Left lobe of liver (tissue), 2 donors: ENCODE measurements around the gene FMO3. TPM values are rescaled to one million over a fixed set of nuclear protein-coding genes. Genes with fewer than 3 reads are reported as not detected.
A peak's percentile ranks its signal among the peaks of the same experiment; 100 is the strongest.

Experiments
- ATAC-seq: fragments of 200-7000 bp; cut with Tn5 transposase; one replicate; pipeline ENCODE4 v1.9.1; 2020; ENCODE audit warnings: mild to moderate bottlenecking, moderate library complexity
- DNase-seq: peaks from one replicate; pipeline ENCODE4 v3.0.0-alpha.2; 2020; ENCODE audit warnings: low spot score
- total RNA-seq: library from RNA; stranded (reverse); gene quantifications from one replicate; pipeline ENCODE4 v1.2.1, GENCODE V29; 2021
- donor health status: DM: no; HTN: no; CAD: no; lungs with moderate emphysema.
- donor health status: DM: no; HTN: yes; CAD: no.

The FMO3 gene
- total RNA-seq, 1 donor from 2014 or later = 360 TPM

GRCh38 chr1:171155484-171155883, 64.8 kb downstream of the FMO3 start:
- DNase-seq = no peak
- ATAC-seq = no peak

GRCh38 chr1:171158096-171158495, 67.4 kb downstream of the FMO3 start:
- ATAC-seq = no peak
- DNase-seq = no peak

- DNase-seq (no peak), ATAC-seq (no peak)
Measured at GRCh38 chr1:171158551-171158950, 67.8 kb downstream of the FMO3 start.

- no peak for DNase-seq
- ATAC-seq = no peak
Measured at GRCh38 chr1:171159148-171159547, 68.4 kb downstream of the FMO3 start.

- ATAC-seq (peak; percentile 68), DNase-seq (no peak)
Measured at GRCh38 chr1:171160211-171160610, 69.5 kb downstream of the FMO3 start.

- peak; percentile 88 for DNase-seq
- ATAC-seq = peak; percentile 94
Measured at GRCh38 chr1:171160639-171161354, 70.1 kb downstream of the FMO3 start.

GRCh38 chr1:171161431-171161830, 70.7 kb downstream of the FMO3 start:
- no peak for DNase-seq
- ATAC-seq = no peak

GRCh38 chr1:171166361-171166760, 75.7 kb downstream of the FMO3 start:
- ATAC-seq (no peak), DNase-seq (no peak)

Other genes with a start within 250 kb of the FMO3 start
- not detected for gene MROH9, start 155.4 kb upstream of the FMO3 start, total RNA-seq
- 8.1 TPM for gene FMO2, start 94.4 kb downstream of the FMO3 start, total RNA-seq
- gene FMO1, start 157.6 kb downstream of the FMO3 start, total RNA-seq = not detected
- gene FMO4, start 223.3 kb downstream of the FMO3 start, total RNA-seq = 12.7 TPM